HEK293 (cell line): ENCODE results near the gene KREMEN2.

ENCODE experiments used
- EGR2 ChIP-seq: fragments of 450-650 bp; formaldehyde crosslinking; IDR thresholded peaks from 2 replicates; pipeline ENCODE4 v1.5.1; 2016; ENCODE audit warnings: low read depth, missing biosample characterization, missing genetic modification characterization
- GFI1B ChIP-seq: fragments of 450-650 bp; formaldehyde crosslinking; IDR thresholded peaks from 2 replicates; pipeline ENCODE4 v1.5.1; 2016; ENCODE audit warnings: missing biosample characterization, missing genetic modification characterization
- GLI4 ChIP-seq: fragments of 450-650 bp; formaldehyde crosslinking; IDR thresholded peaks from 2 replicates; pipeline ENCODE4 v1.5.1; 2016; ENCODE audit warnings: missing biosample characterization, missing genetic modification characterization
- GLIS1 ChIP-seq: fragments of 450-650 bp; formaldehyde crosslinking; IDR thresholded peaks from 2 replicates; pipeline ENCODE4 v1.5.1; 2016; ENCODE audit warnings: missing biosample characterization, missing genetic modification characterization
- GLIS2 ChIP-seq: fragments of 450-650 bp; formaldehyde crosslinking; IDR thresholded peaks from 2 replicates; pipeline ENCODE4 v1.5.1; 2016; ENCODE audit warnings: missing biosample characterization, missing genetic modification characterization
- PBX3 ChIP-seq: sonication (generic); formaldehyde crosslinking; IDR thresholded peaks from 2 replicates; pipeline ENCODE4 v1.8.1; 2022; ENCODE audit warnings: mild to moderate bottlenecking, moderate library complexity, missing genetic modification reagents
- SALL2 ChIP-seq: fragments of 450-650 bp; formaldehyde crosslinking; IDR thresholded peaks from 2 replicates; pipeline ENCODE4 v1.5.0; 2017; ENCODE audit warnings: missing biosample characterization, mild to moderate bottlenecking, missing genetic modification characterization, borderline replicate concordance
- ZBTB44 ChIP-seq: fragments of 450-650 bp; IDR thresholded peaks from 2 replicates; pipeline ENCODE4 v1.5.1; 2018; ENCODE audit warnings: missing biosample characterization, mild to moderate bottlenecking, missing genetic modification characterization
- ZFP3 ChIP-seq: fragments of 450-650 bp; formaldehyde crosslinking; IDR thresholded peaks from 2 replicates; pipeline ENCODE4 v1.5.1; 2016; ENCODE audit warnings: low read depth, missing biosample characterization, missing genetic modification characterization
- ZFP37 ChIP-seq: fragments of 450-650 bp; formaldehyde crosslinking; IDR thresholded peaks from 2 replicates; pipeline ENCODE4 v1.5.1; 2016; ENCODE audit warnings: missing biosample characterization, missing genetic modification characterization
- ZNF114 ChIP-seq: fragments of 450-650 bp; formaldehyde crosslinking; IDR thresholded peaks from 2 replicates; pipeline ENCODE4 v1.5.0; 2017; ENCODE audit warnings: missing biosample characterization, missing genetic modification characterization
- ZNF121 ChIP-seq: fragments of 450-650 bp; formaldehyde crosslinking; IDR thresholded peaks from 2 replicates; pipeline ENCODE4 v1.5.1; 2016; ENCODE audit warnings: missing biosample characterization, missing genetic modification characterization
- ZNF175 ChIP-seq: fragments of 450-650 bp; formaldehyde crosslinking; IDR thresholded peaks from 2 replicates; pipeline ENCODE4 v1.5.1; 2016; ENCODE audit warnings: missing biosample characterization, missing genetic modification characterization
- ZNF223 ChIP-seq: fragments of 450-650 bp; formaldehyde crosslinking; IDR thresholded peaks from 2 replicates; pipeline ENCODE4 v1.5.1; 2016; ENCODE audit warnings: missing biosample characterization, missing genetic modification characterization
- ZNF26 ChIP-seq: fragments of 450-650 bp; formaldehyde crosslinking; IDR thresholded peaks from 2 replicates; pipeline ENCODE4 v1.5.1; 2016; ENCODE audit warnings: missing biosample characterization, missing genetic modification characterization
- ZNF266 ChIP-seq: fragments of 450-650 bp; formaldehyde crosslinking; IDR thresholded peaks from 2 replicates; pipeline ENCODE4 v1.5.1; 2016; ENCODE audit warnings: missing biosample characterization, missing genetic modification characterization, low read depth
- ZNF366 ChIP-seq: fragments of 450-650 bp; formaldehyde crosslinking; conservative IDR thresholded peaks from 2 replicates; pipeline ENCODE4 v1.5.1; 2016; ENCODE audit warnings: missing biosample characterization, missing genetic modification characterization
- ZNF398 ChIP-seq: fragments of 450-650 bp; formaldehyde crosslinking; IDR thresholded peaks from 2 replicates; pipeline ENCODE4 v1.5.1; 2017; ENCODE audit warnings: missing biosample characterization, missing genetic modification characterization
- ZNF510 ChIP-seq: fragments of 450-650 bp; formaldehyde crosslinking; IDR thresholded peaks from 2 replicates; pipeline ENCODE4 v1.5.1; 2018; ENCODE audit warnings: mild to moderate bottlenecking, missing genetic modification characterization, missing biosample characterization; ENCODE audit not compliant: insufficient replicate concordance
- ZNF518A ChIP-seq: fragments of 450-650 bp; formaldehyde crosslinking; conservative IDR thresholded peaks from 2 replicates; pipeline ENCODE4 v1.5.1; 2016; ENCODE audit warnings: low read depth, missing biosample characterization, missing genetic modification characterization
- ZNF561 ChIP-seq: fragments of 450-650 bp; IDR thresholded peaks from 2 replicates; pipeline ENCODE4 v1.5.1; 2018; ENCODE audit warnings: missing biosample characterization, missing genetic modification characterization, borderline replicate concordance
- ZNF596 ChIP-seq: fragments of 450-650 bp; IDR thresholded peaks from 2 replicates; pipeline ENCODE4 v1.5.0; 2018; ENCODE audit warnings: missing biosample characterization, mild to moderate bottlenecking, missing genetic modification characterization, moderate library complexity
- ZNF600 ChIP-seq: fragments of 450-650 bp; formaldehyde crosslinking; IDR thresholded peaks from 2 replicates; pipeline ENCODE4 v1.5.1; 2016; ENCODE audit warnings: missing biosample characterization, missing genetic modification characterization
- ZNF639 ChIP-seq: fragments of 450-650 bp; formaldehyde crosslinking; IDR thresholded peaks from 2 replicates; pipeline ENCODE4 v1.5.1; 2016; ENCODE audit warnings: missing biosample characterization, missing genetic modification characterization
- ZNF658 ChIP-seq: fragments of 450-650 bp; formaldehyde crosslinking; IDR thresholded peaks from 2 replicates; pipeline ENCODE4; 2016; ENCODE audit warnings: missing biosample characterization, missing genetic modification characterization
- ZNF670 ChIP-seq: fragments of 450-650 bp; formaldehyde crosslinking; IDR thresholded peaks from 2 replicates; pipeline ENCODE4 v1.5.1; 2016; ENCODE audit warnings: missing biosample characterization, missing genetic modification characterization, low read depth
- ZNF792 ChIP-seq: fragments of 450-650 bp; formaldehyde crosslinking; IDR thresholded peaks from 2 replicates; pipeline ENCODE4 v1.5.1; 2016; ENCODE audit warnings: missing biosample characterization, missing genetic modification characterization
- ZSCAN5A ChIP-seq: fragments of 450-650 bp; formaldehyde crosslinking; IDR thresholded peaks from 2 replicates; pipeline ENCODE4 v1.5.1; 2016; ENCODE audit warnings: missing biosample characterization, missing genetic modification characterization

KREMEN2 gene

GRCh38 chr16:2987833-2988232, 23.8 kb downstream of the KREMEN2 start (continued):
- TF ChIP-seq ZNF561 (tag by site-specific recombination) (no peak), ZNF26 (tag by site-specific recombination) (no peak), ZNF600 (tag by site-specific recombination) (no peak), ZFP3 (no peak), ZNF518A (tag by site-specific recombination) (no peak), ZNF114 (tag by site-specific recombination) (no peak), EGR2 (tag by site-specific recombination) (0 out of 2 replicates have a peak, but pooled peaks have one; percentile 21), GLIS2 (tag by site-specific recombination) (peak; percentile 66), SALL2 (tag by site-specific recombination) (no peak), PBX3 (no peak), ZFP37 (tag by site-specific recombination) (no peak), ZNF639 (tag by site-specific recombination) (no peak), ZNF175 (tag by site-specific recombination) (no peak), GLIS1 (tag by site-specific recombination) (peak; percentile 100), ZNF658 (tag by site-specific recombination) (no peak), ZNF510 (tag by site-specific recombination) (no peak), ZNF121 (tag by site-specific recombination) (no peak), GLI4 (no peak), ZNF266 (tag by site-specific recombination) (no peak), ZNF792 (tag by site-specific recombination) (no peak), ZNF223 (tag by site-specific recombination) (no peak), ZNF596 (tag by site-specific recombination) (no peak), ZNF366 (tag by site-specific recombination) (no peak), ZBTB44 (no peak), ZNF398 (tag by site-specific recombination) (peak; percentile 49), GFI1B (tag by site-specific recombination) (no peak), ZSCAN5A (tag by site-specific recombination) (no peak), ZNF670 (tag by site-specific recombination) (no peak)
